Activated naive CD8-positive, alpha-beta T cell treated with anti-CD3 and anti-CD28 coated beads for 36 hours (primary cell): ENCODE data around the gene RAB6B. TPM values are rescaled to one million over a fixed set of nuclear protein-coding genes. Genes with fewer than 3 reads are reported as not detected.

Experiments
- DNase-seq: peaks from one replicate; pipeline ENCODE4 v3.0.0; 2021
- H3K27ac Mint-ChIP-seq: one replicate; pipeline ENCODE4 v1.8.0; 2022; ENCODE audit warnings: mild to moderate bottlenecking, moderate library complexity, mixed read lengths
- H3K27me3 Mint-ChIP-seq: one replicate; pipeline ENCODE4 v1.8.0; 2022; ENCODE audit warnings: mild to moderate bottlenecking, mixed read lengths
- H3K36me3 Mint-ChIP-seq: one replicate; pipeline ENCODE4 v1.8.0; 2021; ENCODE audit warnings: mild to moderate bottlenecking, mixed read lengths
- H3K4me1 Mint-ChIP-seq: one replicate; pipeline ENCODE4 v1.8.0; 2021; ENCODE audit warnings: mixed read lengths
- H3K4me3 Mint-ChIP-seq: one replicate; pipeline ENCODE4 v1.8.0; 2022; ENCODE audit warnings: mild to moderate bottlenecking, moderate library complexity, mixed read lengths
- H3K9me3 Mint-ChIP-seq: one replicate; pipeline ENCODE4 v1.8.0; 2022; ENCODE audit warnings: mixed read lengths
- total RNA-seq, 2 experiments: library from RNA; stranded (reverse); gene quantifications; one replicate each; pipeline ENCODE4 v1.2.3, GENCODE V29; 2021

The RAB6B gene
- total RNA-seq, 2 experiments from 2014 or later, result 0.08 to 0.29 TPM

DNA sequence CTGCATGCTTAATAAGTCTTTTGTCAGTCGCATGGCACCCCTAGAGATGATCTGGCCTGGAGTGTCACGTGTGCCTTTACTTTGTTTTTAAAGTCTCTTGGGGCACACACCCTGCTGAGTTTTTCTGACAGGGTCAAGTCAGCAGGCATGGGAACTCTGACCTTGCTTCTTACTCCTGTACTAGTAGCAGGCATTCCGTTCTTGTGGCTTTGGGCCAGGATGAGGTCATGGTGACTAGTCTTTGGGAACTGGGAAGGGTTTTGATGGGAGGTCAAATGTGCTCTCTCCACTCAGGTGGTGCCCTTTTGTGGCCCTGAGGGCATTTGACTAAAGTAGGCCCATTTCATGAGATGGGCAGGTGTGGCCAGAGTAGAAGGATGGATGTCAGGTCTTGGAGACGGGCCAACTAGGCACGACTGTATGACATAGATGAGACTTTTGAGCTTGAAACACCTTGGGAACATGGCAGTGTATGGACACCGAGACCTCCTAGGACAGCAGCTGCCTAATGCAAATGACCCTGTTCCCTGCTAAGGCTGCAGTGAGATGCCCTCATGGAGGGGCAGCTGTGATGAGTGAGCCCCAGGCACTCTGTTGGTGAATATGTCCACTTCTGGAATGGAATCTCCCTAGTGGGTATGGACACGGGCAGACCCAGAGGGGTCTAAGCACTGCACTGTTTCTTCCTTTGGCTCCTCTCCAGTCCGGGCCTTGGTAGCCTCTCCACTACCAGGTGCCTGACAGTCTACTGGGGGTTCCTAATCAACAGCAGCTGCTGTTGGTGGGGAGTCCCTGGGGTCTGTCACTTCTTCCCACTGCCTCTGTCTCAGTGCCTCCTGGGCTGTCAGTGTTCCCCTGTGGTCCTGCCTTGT lies 73.7 kb downstream of the RAB6B start:
- Mint-ChIP-seq H3K36me3 (peaks cover 47% of the 10 kb centered on the region), H3K27me3 (no peaks in the 10 kb centered on the region), H3K4me1 (no peaks in the 10 kb centered on the region), H3K9me3 (no peaks in the 10 kb centered on the region), H3K27ac (peak overlapping the region; percentile 42), H3K4me3 (no peak overlapping the region)
- DNase-seq, result no peak

GRCh38 chr3:133820889-133821675 lies 74.6 kb downstream of the RAB6B start:
- Mint-ChIP-seq H3K27ac (peak overlapping the region; percentile 17), H3K9me3 (no peaks in the 10 kb centered on the region), H3K4me1 (no peaks in the 10 kb centered on the region), H3K4me3 (no peak overlapping the region), H3K27me3 (no peaks in the 10 kb centered on the region), H3K36me3 (peaks cover 47% of the 10 kb centered on the region)
- no peak for DNase-seq

DNA sequence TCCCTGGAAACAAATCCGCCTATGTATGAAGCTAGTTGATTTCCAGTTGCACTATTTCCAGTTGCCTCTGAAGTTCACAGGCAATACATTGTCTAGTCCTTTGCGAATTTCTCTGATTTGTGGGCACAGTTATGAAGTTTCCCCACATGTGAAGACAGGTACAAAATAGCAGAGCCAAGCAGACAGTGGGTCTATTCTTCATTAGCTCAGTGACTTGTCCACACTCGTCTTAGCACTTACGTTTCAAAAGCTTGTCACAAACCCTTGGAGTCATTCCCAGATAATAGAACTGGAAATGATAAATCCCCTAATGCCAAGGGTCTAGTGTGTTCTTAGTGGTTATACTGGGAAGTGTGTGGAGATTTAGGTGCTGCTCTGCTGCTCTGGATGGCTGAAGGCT lies 75.6 kb downstream of the RAB6B start:
- H3K4me3 Mint-ChIP-seq, result no peak overlapping the region
- H3K27ac Mint-ChIP-seq, result no peak overlapping the region
- DNase-seq, result no peak
- no peaks in the 10 kb centered on the region for H3K9me3 Mint-ChIP-seq
- no peaks in the 10 kb centered on the region for H3K4me1 Mint-ChIP-seq
- peaks cover 39% of the 10 kb centered on the region for H3K36me3 Mint-ChIP-seq
- no peaks in the 10 kb centered on the region for H3K27me3 Mint-ChIP-seq

GRCh38 chr3:133815386-133815785 lies 80.3 kb downstream of the RAB6B start:
- H3K4me3 Mint-ChIP-seq, result no peak overlapping the region
- H3K4me1 Mint-ChIP-seq, result peaks cover 8% of the 10 kb centered on the region
- no peak overlapping the region for H3K27ac Mint-ChIP-seq
- H3K9me3 Mint-ChIP-seq, result no peaks in the 10 kb centered on the region
- H3K27me3 Mint-ChIP-seq, result no peaks in the 10 kb centered on the region
- peaks cover 27% of the 10 kb centered on the region for H3K36me3 Mint-ChIP-seq
- DNase-seq, result no peak

GRCh38 chr3:133812872-133813271 lies 82.8 kb downstream of the RAB6B start:
- H3K36me3 Mint-ChIP-seq, result peaks cover 29% of the 10 kb centered on the region
- peaks cover 20% of the 10 kb centered on the region for H3K4me1 Mint-ChIP-seq
- H3K4me3 Mint-ChIP-seq, result no peak overlapping the region
- peak overlapping the region; percentile 23 for H3K27ac Mint-ChIP-seq
- H3K9me3 Mint-ChIP-seq, result no peaks in the 10 kb centered on the region
- no peak for DNase-seq
- H3K27me3 Mint-ChIP-seq, result no peaks in the 10 kb centered on the region

GRCh38 chr3:133805702-133806475 lies 89.8 kb downstream of the RAB6B start, which contains the start of gene SRPRB:
Gene SRPRB, plus strand, starts transcription at chr3:133805815. Its CDS starts 34 bp downstream, at chr3:133805849.
- Mint-ChIP-seq H3K27me3 (no peaks in the 10 kb centered on the region), H3K9me3 (no peaks in the 10 kb centered on the region), H3K4me3 (peak within 1 kb of the TSS; percentile 97), H3K27ac (peak within 1 kb of the TSS; percentile 96), H3K4me1 (peaks cover 32% of the 10 kb centered on the region), H3K36me3 (peaks cover 22% of the 10 kb centered on the region)
- DNase-seq, result peak; percentile 96

DNA sequence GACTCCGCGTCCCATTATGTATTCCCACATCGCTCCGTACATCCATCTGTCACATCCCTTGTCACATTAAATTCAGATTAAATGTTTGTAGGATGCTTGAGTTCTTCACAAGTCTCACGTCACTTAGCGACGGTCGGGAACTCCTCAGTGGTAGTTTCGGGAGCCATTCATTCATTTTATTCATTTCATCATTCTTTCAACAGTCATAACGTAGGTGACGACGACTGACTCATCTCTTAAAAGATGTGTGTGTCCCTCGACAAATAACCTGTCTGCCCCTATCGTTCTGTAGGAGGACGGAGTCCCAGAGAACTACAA lies 90.3 kb downstream of the RAB6B start:
- Mint-ChIP-seq H3K36me3 (peaks cover 19% of the 10 kb centered on the region), H3K27me3 (no peaks in the 10 kb centered on the region), H3K4me3 (peak overlapping the region; percentile 97), H3K27ac (peak overlapping the region; percentile 96), H3K4me1 (peaks cover 30% of the 10 kb centered on the region), H3K9me3 (no peaks in the 10 kb centered on the region)
- DNase-seq, result no peak

DNA sequence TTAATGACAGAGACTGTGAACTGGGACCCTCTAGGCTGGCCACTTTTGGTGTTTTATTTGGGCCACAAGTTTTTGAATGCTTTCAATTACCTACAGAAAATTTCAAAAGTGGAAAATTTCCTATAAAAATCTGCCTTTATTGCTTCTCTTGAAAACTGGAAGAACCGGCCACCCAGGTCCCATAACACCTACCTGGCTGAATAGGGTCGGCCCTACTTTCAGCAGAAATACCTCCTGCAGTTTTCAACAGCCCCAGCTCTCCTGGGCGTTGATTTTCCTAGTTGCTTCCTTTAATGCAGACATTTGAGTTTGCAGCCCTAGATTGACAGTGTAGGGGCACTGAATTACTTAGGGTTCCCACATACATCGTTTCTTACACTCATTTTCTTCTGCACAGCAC lies 90.8 kb downstream of the RAB6B start:
- no peaks in the 10 kb centered on the region for H3K27me3 Mint-ChIP-seq

GRCh38 chr3:133803469-133803868 lies 92.2 kb downstream of the RAB6B start:
- H3K4me3 Mint-ChIP-seq, result no peak overlapping the region
- H3K36me3 Mint-ChIP-seq, result peaks cover 9% of the 10 kb centered on the region
- H3K9me3 Mint-ChIP-seq, result no peaks in the 10 kb centered on the region
- no peaks in the 10 kb centered on the region for H3K27me3 Mint-ChIP-seq
- H3K27ac Mint-ChIP-seq, result no peak overlapping the region
- H3K4me1 Mint-ChIP-seq, result peaks cover 20% of the 10 kb centered on the region
- DNase-seq, result no peak

More for the DNA sequence above, 90.8 kb downstream of the RAB6B start:
- H3K4me3 Mint-ChIP-seq, result peak overlapping the region; percentile 97
- peak overlapping the region; percentile 96 for H3K27ac Mint-ChIP-seq
- no peak for DNase-seq
- H3K4me1 Mint-ChIP-seq, result peaks cover 25% of the 10 kb centered on the region
- H3K9me3 Mint-ChIP-seq, result no peaks in the 10 kb centered on the region
- peaks cover 17% of the 10 kb centered on the region for H3K36me3 Mint-ChIP-seq

DNA sequence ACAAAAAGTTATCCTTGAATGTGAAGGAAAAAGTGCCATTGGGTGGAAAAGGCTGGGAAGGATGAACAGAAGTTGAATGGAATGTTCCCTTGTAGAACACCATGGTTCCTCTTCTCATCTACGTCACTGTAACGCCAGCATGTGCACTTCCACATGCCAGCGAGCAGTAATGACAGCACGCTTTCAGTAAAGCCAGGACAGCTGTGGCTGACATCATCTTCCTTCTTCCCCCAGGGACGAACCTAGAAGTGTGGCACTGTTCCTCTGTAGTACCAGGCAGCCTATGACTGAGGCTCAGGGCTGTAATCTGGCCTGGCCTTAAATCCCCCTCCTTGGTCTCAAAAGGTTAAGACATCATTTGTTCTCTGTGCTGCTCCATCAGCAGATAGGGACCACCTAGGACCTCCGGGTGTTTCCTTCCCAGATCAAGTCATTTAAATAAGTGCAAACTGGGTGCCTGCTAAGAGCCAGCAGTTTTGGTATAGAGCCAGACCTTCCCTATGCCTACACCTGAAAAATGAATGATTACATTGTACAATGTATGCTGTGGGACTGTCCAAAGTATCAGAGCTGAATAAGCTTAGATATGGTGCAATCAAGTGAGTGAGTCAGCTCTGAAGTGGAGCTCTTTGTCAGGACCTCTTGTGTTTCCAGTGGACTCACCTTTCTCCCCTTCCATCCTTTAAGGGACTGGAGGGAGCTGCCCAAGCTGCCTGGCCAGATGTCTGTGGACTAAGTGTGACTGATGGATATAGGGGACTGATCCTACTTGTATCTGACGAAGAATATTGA lies 95.7 kb downstream of the RAB6B start:
- no peak overlapping the region for H3K27ac Mint-ChIP-seq
- H3K27me3 Mint-ChIP-seq, result peaks cover 14% of the 10 kb centered on the region
- no peak for DNase-seq
- peaks cover 2% of the 10 kb centered on the region for H3K9me3 Mint-ChIP-seq
- no peaks in the 10 kb centered on the region for H3K36me3 Mint-ChIP-seq
- peaks cover under 1% of the 10 kb centered on the region for H3K4me1 Mint-ChIP-seq
- H3K4me3 Mint-ChIP-seq, result no peak overlapping the region

DNA sequence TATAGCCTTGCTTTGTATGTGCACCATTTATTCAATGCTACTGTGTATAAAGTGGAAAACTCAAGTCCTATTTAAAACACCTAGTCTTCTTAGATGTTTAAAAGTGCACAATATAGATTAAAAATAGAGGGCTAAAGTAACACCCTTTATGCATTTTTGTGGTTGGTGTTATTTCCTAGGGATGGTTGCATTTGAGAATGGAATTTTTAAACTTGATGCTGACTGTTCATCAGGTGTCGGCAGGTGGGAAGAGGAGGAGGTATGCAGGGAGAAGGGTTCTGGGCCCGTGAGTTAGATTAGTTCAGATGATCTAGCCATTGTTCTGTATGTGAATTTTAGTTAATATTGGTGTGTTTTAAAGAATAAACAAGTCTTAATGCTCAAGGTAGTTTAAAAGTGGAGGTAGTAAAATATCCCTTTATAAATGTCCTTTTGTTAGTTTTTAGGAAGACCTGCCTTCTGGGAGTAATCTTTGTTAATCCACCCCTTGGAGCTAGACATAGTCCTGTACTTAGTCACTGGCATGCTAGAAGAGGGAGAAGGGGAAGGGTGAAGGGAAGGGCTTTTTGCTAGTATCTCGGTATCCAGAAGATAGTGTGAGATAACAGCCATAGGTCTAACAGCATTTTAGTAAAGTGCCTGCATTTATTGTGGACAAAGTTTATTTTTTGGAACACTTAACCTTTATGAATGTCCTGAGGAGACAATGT lies 98.1 kb downstream of the RAB6B start:
- H3K4me1 Mint-ChIP-seq, result no peaks in the 10 kb centered on the region
- no peak overlapping the region for H3K27ac Mint-ChIP-seq
- no peak for DNase-seq
- H3K36me3 Mint-ChIP-seq, result no peaks in the 10 kb centered on the region
- no peak overlapping the region for H3K4me3 Mint-ChIP-seq
- peaks cover 14% of the 10 kb centered on the region for H3K27me3 Mint-ChIP-seq
- peaks cover 7% of the 10 kb centered on the region for H3K9me3 Mint-ChIP-seq

- H3K9me3 Mint-ChIP-seq, result peaks cover 12% of the 10 kb centered on the region
- no peak overlapping the region for H3K4me3 Mint-ChIP-seq
- H3K27ac Mint-ChIP-seq, result no peak overlapping the region
- H3K4me1 Mint-ChIP-seq, result no peaks in the 10 kb centered on the region
- H3K27me3 Mint-ChIP-seq, result peaks cover 13% of the 10 kb centered on the region
- DNase-seq, result no peak
- H3K36me3 Mint-ChIP-seq, result no peaks in the 10 kb centered on the region
Measured at GRCh38 chr3:133792171-133792763, 103.4 kb downstream of the RAB6B start.

GRCh38 chr3:133788024-133788423 lies 107.7 kb downstream of the RAB6B start:
- Mint-ChIP-seq H3K27ac (no peak overlapping the region), H3K4me1 (no peaks in the 10 kb centered on the region), H3K27me3 (peaks cover 7% of the 10 kb centered on the region), H3K36me3 (no peaks in the 10 kb centered on the region), H3K4me3 (no peak overlapping the region), H3K9me3 (peaks cover 8% of the 10 kb centered on the region)
- DNase-seq, result no peak
